ENCODE results near the gene COL12A1. TPM values are rescaled to one million over a fixed set of nuclear protein-coding genes. Genes with fewer than 3 reads are reported as not detected.
A peak's percentile ranks its signal among the peaks of the same experiment; 100 is the strongest.

Gene COL12A1
- total RNA-seq, 1 donor from 2014 or later: 21.5 TPM

DNA sequence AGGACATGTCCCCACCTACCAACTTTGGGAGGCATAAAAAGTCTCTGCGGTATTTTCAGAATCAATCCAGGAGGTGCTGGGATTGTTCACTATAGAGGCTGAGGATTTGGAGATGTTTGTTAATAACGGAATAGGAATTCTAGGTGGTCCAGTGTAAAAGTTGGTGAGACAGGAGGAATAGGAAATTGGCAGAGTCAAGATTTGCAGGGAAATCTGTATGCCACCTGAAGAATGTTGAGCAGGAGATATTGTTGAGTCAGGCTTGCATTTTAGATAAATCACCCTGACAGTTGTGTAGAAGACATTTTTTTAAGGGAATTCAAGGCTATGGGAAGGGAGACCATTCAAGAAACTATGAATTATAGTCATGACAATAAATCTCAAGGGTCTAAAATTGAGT lies 124.8 kb downstream of the COL12A1 start:
- Mint-ChIP-seq H3K27ac (no peak overlapping the region), H3K4me1 (ENCODE audit: unreplicated experiment) (peaks cover 7% of the 10 kb centered on the region), H3K4me3 (no peak overlapping the region), H3K9me3 (peaks cover 4% of the 10 kb centered on the region), H3K36me3 (no peaks in the 10 kb centered on the region), H3K27me3 (peaks cover 59% of the 10 kb centered on the region)
- DNase-seq (ENCODE audit: extremely low spot score, unreplicated experiment): no peak
- TF ChIP-seq, protein P1, sequence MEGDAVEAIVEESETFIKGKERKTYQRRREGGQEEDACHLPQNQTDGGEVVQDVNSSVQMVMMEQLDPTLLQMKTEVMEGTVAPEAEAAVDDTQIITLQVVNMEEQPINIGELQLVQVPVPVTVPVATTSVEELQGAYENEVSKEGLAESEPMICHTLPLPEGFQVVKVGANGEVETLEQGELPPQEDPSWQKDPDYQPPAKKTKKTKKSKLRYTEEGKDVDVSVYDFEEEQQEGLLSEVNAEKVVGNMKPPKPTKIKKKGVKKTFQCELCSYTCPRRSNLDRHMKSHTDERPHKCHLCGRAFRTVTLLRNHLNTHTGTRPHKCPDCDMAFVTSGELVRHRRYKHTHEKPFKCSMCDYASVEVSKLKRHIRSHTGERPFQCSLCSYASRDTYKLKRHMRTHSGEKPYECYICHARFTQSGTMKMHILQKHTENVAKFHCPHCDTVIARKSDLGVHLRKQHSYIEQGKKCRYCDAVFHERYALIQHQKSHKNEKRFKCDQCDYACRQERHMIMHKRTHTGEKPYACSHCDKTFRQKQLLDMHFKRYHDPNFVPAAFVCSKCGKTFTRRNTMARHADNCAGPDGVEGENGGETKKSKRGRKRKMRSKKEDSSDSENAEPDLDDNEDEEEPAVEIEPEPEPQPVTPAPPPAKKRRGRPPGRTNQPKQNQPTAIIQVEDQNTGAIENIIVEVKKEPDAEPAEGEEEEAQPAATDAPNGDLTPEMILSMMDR (conservative IDR thresholded peaks at IDR 0.05): no peak

DNA sequence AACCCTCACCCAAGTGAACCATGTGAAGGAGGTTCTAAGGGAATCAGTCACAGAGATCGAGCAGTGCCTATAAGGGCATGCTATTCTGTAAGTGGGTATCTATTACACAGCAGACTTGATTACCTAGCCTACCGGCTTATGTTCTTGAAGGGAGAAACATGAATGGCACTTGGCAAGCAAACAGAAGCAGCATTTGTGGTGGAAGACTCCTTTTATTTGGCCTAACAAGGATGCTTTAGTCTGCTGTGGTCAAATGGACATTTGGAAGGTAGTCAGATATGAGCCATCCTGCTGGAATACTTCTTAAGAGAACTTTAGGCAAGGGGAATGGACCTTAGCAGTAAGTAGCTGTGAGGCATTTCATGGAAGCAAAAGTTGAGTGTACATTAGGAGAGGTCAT lies 126.3 kb downstream of the COL12A1 start:
- Mint-ChIP-seq H3K27ac (no peak overlapping the region), H3K4me1 (ENCODE audit: unreplicated experiment) (peaks cover 7% of the 10 kb centered on the region), H3K36me3 (no peaks in the 10 kb centered on the region), H3K4me3 (no peak overlapping the region), H3K9me3 (peaks cover 4% of the 10 kb centered on the region), H3K27me3 (peaks cover 47% of the 10 kb centered on the region)
- no peak for DNase-seq (ENCODE audit: extremely low spot score, unreplicated experiment)
- TF ChIP-seq, protein P1 (conservative IDR thresholded peaks at IDR 0.05): no peak

- Mint-ChIP-seq H3K27ac (no peak overlapping the region), H3K36me3 (no peaks in the 10 kb centered on the region), H3K27me3 (peaks cover 37% of the 10 kb centered on the region), H3K9me3 (peaks cover 4% of the 10 kb centered on the region), H3K4me1 (ENCODE audit: unreplicated experiment) (peaks cover 7% of the 10 kb centered on the region), H3K4me3 (no peak overlapping the region)
- TF ChIP-seq, protein P1 (conservative IDR thresholded peaks at IDR 0.05): no peak
- DNase-seq (ENCODE audit: extremely low spot score, unreplicated experiment): no peak
Measured at GRCh38 chr6:75077701-75078100, 128.2 kb downstream of the COL12A1 start.

DNA sequence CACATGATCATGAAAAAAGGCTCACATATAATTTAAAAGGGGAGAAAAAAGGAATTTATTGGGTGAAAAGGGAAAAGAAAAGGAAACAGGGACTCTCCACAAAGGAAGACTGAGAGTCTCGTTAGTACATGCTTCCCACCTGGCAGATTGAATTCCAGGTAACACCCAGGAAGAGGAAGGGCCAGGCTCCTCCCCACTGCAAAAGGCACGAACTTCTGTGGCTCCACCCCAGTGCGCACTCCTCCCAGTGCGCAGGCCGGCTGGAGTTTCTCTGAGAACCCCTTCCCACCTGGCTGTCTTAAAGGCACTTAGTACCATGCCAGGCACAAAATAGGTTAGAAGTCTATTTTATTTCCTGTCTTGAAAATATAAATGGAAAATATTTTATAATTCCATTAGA lies 129.8 kb downstream of the COL12A1 start:
- no peak for DNase-seq (ENCODE audit: extremely low spot score, unreplicated experiment)
- Mint-ChIP-seq H3K27me3 (peaks cover 35% of the 10 kb centered on the region), H3K4me1 (ENCODE audit: unreplicated experiment) (no peaks in the 10 kb centered on the region), H3K4me3 (no peak overlapping the region), H3K36me3 (no peaks in the 10 kb centered on the region), H3K27ac (no peak overlapping the region), H3K9me3 (peaks cover 4% of the 10 kb centered on the region)
- TF ChIP-seq, protein P1 (conservative IDR thresholded peaks at IDR 0.05): no peak

DNA sequence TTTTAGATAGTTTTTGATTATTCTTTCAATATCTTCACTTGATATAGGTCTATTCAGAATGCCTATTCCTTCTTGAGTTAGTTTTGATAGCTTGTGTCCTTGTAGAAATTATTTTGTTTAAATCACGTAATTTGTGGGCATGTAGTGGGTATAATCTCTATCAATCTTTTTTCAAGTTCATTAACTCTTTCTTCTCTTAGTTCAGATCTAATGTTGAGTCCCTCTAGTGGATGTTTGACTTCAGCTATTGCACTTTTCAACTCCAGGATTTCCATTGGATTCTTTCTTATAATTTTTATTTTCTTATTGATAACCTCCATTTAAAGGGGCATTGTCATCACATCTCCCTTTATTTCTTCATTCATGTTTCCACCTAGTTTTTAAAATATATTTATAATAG lies 135.6 kb downstream of the COL12A1 start:
- Mint-ChIP-seq H3K27me3 (peaks cover 10% of the 10 kb centered on the region), H3K4me3 (no peak overlapping the region), H3K27ac (no peak overlapping the region), H3K36me3 (no peaks in the 10 kb centered on the region), H3K9me3 (no peaks in the 10 kb centered on the region), H3K4me1 (ENCODE audit: unreplicated experiment) (no peaks in the 10 kb centered on the region)
- DNase-seq (ENCODE audit: extremely low spot score, unreplicated experiment): no peak
- TF ChIP-seq, protein P1 (conservative IDR thresholded peaks at IDR 0.05): peak; percentile 23

DNA sequence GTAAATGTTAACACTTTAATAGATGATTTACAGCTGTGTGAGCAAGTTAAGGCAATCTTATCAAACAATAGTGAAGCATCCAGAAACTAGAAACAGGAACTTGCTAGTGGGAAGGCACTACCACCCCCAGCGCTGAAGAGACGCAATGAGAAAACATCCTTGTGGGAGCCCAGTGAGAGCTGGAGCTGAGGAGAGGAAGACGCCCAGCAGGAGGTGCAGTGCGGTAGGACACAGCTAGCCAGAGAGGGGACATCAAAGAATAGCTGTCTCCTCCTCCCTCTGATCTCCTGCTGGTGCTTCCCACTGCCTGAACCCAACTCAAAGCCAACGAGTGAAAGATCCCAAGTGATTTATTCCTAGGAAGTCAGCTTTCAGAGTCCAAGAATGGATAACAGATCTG lies 140.3 kb downstream of the COL12A1 start:
- H3K4me1 Mint-ChIP-seq (ENCODE audit: unreplicated experiment): no peaks in the 10 kb centered on the region
- no peak overlapping the region for H3K27ac Mint-ChIP-seq
- TF ChIP-seq, protein P1 (conservative IDR thresholded peaks at IDR 0.05): no peak
- H3K9me3 Mint-ChIP-seq: no peaks in the 10 kb centered on the region
- no peak overlapping the region for H3K4me3 Mint-ChIP-seq
- DNase-seq (ENCODE audit: extremely low spot score, unreplicated experiment): no peak
- H3K36me3 Mint-ChIP-seq: no peaks in the 10 kb centered on the region
- H3K27me3 Mint-ChIP-seq: peaks cover 15% of the 10 kb centered on the region

Data from type B pancreatic cell (in vitro differentiated cells).